GM23248 (cell line): ENCODE data around the gene COG5. TPM values are rescaled to one million over a fixed set of nuclear protein-coding genes. Genes with fewer than 3 reads are reported as not detected.

Source experiments
- DNase-seq: peaks from one replicate; pipeline ENCODE4 v3.0.0-alpha.2; 2015
- H2AFZ ChIP-seq: fragments of 200-600 bp; sonication (generic); 2 replicates; pipeline ENCODE4 v1.6.1; 2016; ENCODE audit warnings: antibody characterized with exemption
- H3F3A ChIP-seq: fragments of 200-600 bp; sonication (generic); 2 replicates; pipeline ENCODE4 v1.6.1; 2016; ENCODE audit warnings: mild to moderate bottlenecking, antibody characterized with exemption, mixed run types; ENCODE audit not compliant: insufficient read depth
- H3K27ac ChIP-seq: fragments of 200-600 bp; sonication (generic); 2 replicates; pipeline ENCODE4 v1.5.1; 2016; ENCODE audit warnings: mild to moderate bottlenecking
- H3K27me3 ChIP-seq: fragments of 200-600 bp; sonication (generic); replicated peaks from 2 replicates; pipeline ENCODE4 v1.6.1; 2016; ENCODE audit warnings: mild to moderate bottlenecking; ENCODE audit not compliant: insufficient read depth
- H3K36me3 ChIP-seq: fragments of 200-600 bp; sonication (generic); 2 replicates; pipeline ENCODE4 v1.6.1; 2016; ENCODE audit warnings: low read depth, mild to moderate bottlenecking
- H3K4me1 ChIP-seq: fragments of 200-600 bp; sonication (generic); 2 replicates; pipeline ENCODE4 v1.6.1; 2016; ENCODE audit warnings: mild to moderate bottlenecking; ENCODE audit not compliant: insufficient read depth
- H3K4me2 ChIP-seq: fragments of 200-600 bp; sonication (generic); one replicate; pipeline ENCODE4 v1.6.1; 2016; ENCODE audit warnings: mild to moderate bottlenecking; ENCODE audit not compliant: unreplicated experiment
- H3K4me3 ChIP-seq: fragments of 200-600 bp; sonication (generic); 2 replicates; pipeline ENCODE4 v1.5.1; 2016; ENCODE audit warnings: mild to moderate bottlenecking
- H3K79me2 ChIP-seq: fragments of 200-600 bp; sonication (generic); 2 replicates; pipeline ENCODE4 v1.6.1; 2016; ENCODE audit warnings: mild to moderate bottlenecking; ENCODE audit not compliant: insufficient read depth
- H3K9ac ChIP-seq: fragments of 200-600 bp; sonication (generic); 2 replicates; pipeline ENCODE4 v1.6.1; 2016; ENCODE audit warnings: mild to moderate bottlenecking
- H3K9me2 ChIP-seq: fragments of 200-600 bp; sonication (generic); 2 replicates; pipeline ENCODE4 v1.6.1; 2016; ENCODE audit warnings: mixed run types, mild to moderate bottlenecking, moderate library complexity; ENCODE audit not compliant: insufficient read depth
- H3K9me3 ChIP-seq: fragments of 200-600 bp; sonication (generic); one replicate; pipeline ENCODE4 v1.6.1; 2017; ENCODE audit warnings: low read depth
- H4K20me1 ChIP-seq: fragments of 200-600 bp; sonication (generic); 2 replicates; pipeline ENCODE4 v1.6.0; 2016; ENCODE audit not compliant: insufficient read depth
- EZH2 ChIP-seq: fragments of 200-600 bp; sonication (generic); IDR thresholded peaks from 2 replicates; pipeline ENCODE4 v1.6.1; 2018; ENCODE audit warnings: antibody characterized with exemption, mild to moderate bottlenecking; ENCODE audit not compliant: insufficient read depth, poor library complexity, severe bottlenecking
- EZH2phosphoT487 ChIP-seq: fragments of 200-600 bp; sonication (generic); IDR thresholded peaks from 2 replicates; pipeline ENCODE4 v1.6.1; 2018; ENCODE audit warnings: antibody characterized with exemption, moderate library complexity, mild to moderate bottlenecking, low read depth; ENCODE audit not compliant: insufficient read depth
- WGBS, 2 experiments: methylation state at CpG; one replicate each; pipeline ENCODE4 v1.1.6; 2015 to 2017; ENCODE audit warnings: low lambda C conversion rate in 2 of 2, low coverage in 1 of 2; ENCODE audit errors: missing lambda C conversion rate in 2 of 2; 5-methylcytosine and 5-hydroxymethylcytosine counted together
- in situ Hi-C: fragments of 300-500 bp; cut with MboI; formaldehyde crosslinking; loops from 2 replicates; pipeline ENCODE4 v1.15.0; 2020
- polyA plus RNA-seq: library from polyadenylated mRNA; unstranded; fragments of >200 nt; fragmentation: Nextera tagmentation; extraction: Ambion mirVana; gene quantifications from 2 replicates; pipeline ENCODE4 v1.2.1, GENCODE V29; 2016
- total RNA-seq: library from RNA; depleted of rRNA; stranded (reverse); fragments of >200 nt; shearing (Covaris generic); gene quantifications from 2 replicates; pipeline ENCODE4 v1.2.3, GENCODE V29; 2014

The COG5 gene
- total and polyA plus RNA-seq, 2 experiments from 2014 or later: 20.7 to 26.0 TPM

DNA sequence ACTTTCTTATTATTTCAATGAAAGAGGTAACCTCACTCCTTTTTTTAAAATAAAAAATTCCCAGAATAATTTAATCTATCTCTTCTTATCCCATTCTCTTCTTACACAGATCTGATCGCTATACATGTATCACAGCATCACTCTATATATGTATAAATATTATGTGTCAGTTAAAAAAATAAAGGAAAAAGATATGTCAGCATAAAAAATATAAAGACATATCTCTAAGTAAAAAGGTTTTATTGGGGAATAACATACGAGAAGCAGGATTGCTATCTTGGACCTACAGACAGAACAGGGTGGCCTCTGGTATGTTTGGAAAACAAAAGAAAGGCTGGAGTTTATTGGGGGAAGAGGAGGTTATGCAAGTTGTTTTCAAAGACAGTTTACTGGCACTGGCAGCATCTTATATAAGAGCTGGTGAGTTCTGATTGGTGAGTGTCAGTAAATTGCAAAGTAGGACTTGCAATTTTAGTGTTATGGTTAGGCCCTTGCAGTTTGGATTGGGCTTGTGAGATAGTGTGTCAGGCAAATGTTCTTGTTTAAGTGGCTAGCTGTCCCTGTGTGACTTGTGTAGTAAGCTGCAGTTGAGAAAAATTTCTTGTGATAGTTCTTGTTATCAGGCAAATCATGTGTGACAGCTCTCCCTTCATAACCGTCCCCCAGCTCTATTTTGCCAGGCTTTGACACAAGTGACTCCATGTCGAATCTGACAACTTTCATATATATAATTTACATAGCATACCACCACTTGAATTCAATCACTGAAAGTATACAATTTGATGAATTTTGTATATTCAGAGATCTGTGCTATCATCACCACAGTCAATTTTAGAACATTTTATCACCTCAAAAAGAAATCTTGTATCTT is 276.7 kb downstream of the COG5 start:
- Histone ChIP-seq H3K9ac (no peak overlapping the region), H3K9me2 (no peaks in the 10 kb centered on the region), H3K27ac (no peak overlapping the region), H2AFZ (no peak overlapping the region), H3F3A (no peaks in the 10 kb centered on the region), H3K79me2 (no peaks in the 10 kb centered on the region), H4K20me1 (no peaks in the 10 kb centered on the region), H3K4me3 (no peak overlapping the region), H3K9me3 (no peaks in the 10 kb centered on the region), H3K4me2 (no peak overlapping the region), H3K36me3 (no peaks in the 10 kb centered on the region), H3K4me1 (no peaks in the 10 kb centered on the region), H3K27me3 (no peaks in the 10 kb centered on the region)
- TF ChIP-seq EZH2phosphoT487: no peak
- TF ChIP-seq EZH2: no peak
- DNase-seq: no peak
- 72 to 80% methylated on average over 4 of the region's 4 CpGs for WGBS, 2 experiments
- in situ Hi-C loops: no loop called here

DNA sequence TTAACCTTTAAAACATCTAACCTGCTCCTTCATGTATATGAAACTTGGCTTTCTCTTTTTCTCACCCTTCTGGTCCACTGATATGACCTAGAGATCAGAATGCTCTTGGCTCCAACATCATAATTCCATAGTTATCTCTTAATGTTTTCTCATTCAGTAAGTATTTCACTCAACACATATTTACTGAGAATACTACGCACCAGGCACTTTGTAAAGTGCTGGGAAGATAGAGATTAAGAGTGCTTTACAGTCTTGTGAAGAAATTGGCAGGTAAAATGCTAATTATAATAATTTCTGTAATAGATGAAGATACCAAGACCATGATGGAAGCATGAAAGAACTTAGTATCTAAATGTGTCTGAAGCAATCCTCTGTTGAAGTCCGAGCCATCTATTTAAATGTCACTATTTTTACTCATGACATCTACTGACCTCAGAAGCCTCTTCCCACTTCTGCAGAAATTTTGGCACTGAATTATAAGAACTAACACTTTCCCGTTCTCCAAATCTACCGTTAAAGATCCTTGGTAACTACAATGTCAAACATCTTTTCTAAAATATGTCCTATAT is 278.7 kb downstream of the COG5 start:
- Histone ChIP-seq H3K4me2 (no peak overlapping the region), H3F3A (no peaks in the 10 kb centered on the region), H3K4me3 (no peak overlapping the region), H3K27ac (no peak overlapping the region), H3K9ac (no peak overlapping the region), H3K4me1 (no peaks in the 10 kb centered on the region), H2AFZ (no peak overlapping the region), H3K9me2 (no peaks in the 10 kb centered on the region), H3K36me3 (no peaks in the 10 kb centered on the region), H3K27me3 (no peaks in the 10 kb centered on the region), H3K79me2 (no peaks in the 10 kb centered on the region), H4K20me1 (no peaks in the 10 kb centered on the region), H3K9me3 (no peaks in the 10 kb centered on the region)
- no peak for DNase-seq
- TF ChIP-seq EZH2phosphoT487: no peak
- TF ChIP-seq EZH2: no peak
- 84 to 86% methylated on average over 4 of the region's 4 CpGs for WGBS, 2 experiments
- in situ Hi-C loops: no loop called here

DNA sequence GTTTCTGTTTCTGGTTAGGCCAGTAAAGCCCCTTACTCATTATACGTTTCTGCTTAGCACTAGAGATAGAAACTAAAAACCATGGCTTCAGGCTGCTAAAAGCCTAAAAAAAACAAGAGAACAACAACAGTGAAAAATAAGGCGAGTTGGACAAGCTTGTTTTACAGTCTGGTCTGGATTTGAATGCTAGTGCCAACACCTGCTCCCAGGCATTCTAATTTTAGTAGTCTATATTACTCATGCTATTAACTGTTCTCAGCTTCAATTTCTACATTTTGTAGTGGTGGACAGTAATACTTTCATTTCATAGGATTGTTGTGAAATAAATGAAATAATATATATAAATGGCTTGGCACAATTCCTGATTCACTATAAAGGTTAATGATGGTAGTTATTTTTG is 286.4 kb downstream of the COG5 start:
- no peak for TF ChIP-seq EZH2phosphoT487
- no peak for TF ChIP-seq EZH2
- no peak for DNase-seq
- 71 to 86% methylated on average over 2 of the region's 2 CpGs for WGBS, 2 experiments

DNA sequence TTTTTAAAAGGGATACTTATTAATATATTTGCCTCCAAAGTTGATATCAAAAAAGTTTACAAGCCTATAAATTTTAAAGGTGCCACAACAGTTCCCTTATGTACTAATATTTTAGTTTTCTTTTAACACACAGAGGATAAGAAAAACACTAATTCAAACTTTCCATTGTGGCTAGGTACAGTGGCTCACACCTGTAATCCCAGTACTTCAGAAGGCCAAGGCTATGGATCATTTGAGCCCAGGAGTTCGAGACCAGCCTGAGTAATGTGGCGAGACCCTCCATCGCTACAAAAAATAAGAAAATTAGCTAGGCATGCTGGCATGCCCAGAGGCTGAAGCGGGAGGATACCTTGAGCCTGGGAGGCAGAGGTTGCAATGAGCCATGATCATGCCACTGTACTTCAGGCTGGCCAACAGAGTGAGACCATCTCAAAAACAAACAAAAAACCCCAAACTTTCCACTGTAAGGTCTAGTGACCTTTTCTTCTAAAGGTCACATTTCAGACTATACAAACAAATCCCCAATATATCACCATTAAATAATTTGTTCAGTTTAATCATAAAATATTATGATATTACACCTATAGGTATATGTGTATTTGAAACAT is 287.4 kb downstream of the COG5 start:
- Histone ChIP-seq H2AFZ (no peak overlapping the region), H3K9me3 (no peaks in the 10 kb centered on the region), H3K36me3 (no peaks in the 10 kb centered on the region; the same call in 1 of the 2 replicates), H3K4me2 (no peak overlapping the region), H4K20me1 (no peaks in the 10 kb centered on the region), H3K9ac (no peak overlapping the region), H3F3A (no peaks in the 10 kb centered on the region), H3K27me3 (no peaks in the 10 kb centered on the region), H3K27ac (no peak overlapping the region), H3K9me2 (no peaks in the 10 kb centered on the region; the same call in 1 of the 2 replicates), H3K4me3 (no peak overlapping the region), H3K79me2 (no peaks in the 10 kb centered on the region), H3K4me1 (no peaks in the 10 kb centered on the region)
- TF ChIP-seq EZH2 (no peak), EZH2phosphoT487 (no peak)
- no peak for DNase-seq
- 99 to 100% methylated on average over 4 of the region's 4 CpGs for WGBS, 2 experiments
- in situ Hi-C loops: no loop called here

More for the DNA sequence above, 286.4 kb downstream of the COG5 start:
- H3K9ac ChIP-seq: no peak overlapping the region
- no peak overlapping the region for H3K4me2 ChIP-seq
- H3F3A ChIP-seq: no peaks in the 10 kb centered on the region
- no peaks in the 10 kb centered on the region; the same call in 1 of the 2 replicates for H3K36me3 ChIP-seq
- in situ Hi-C loops: no loop called here
- H3K27ac ChIP-seq: no peak overlapping the region
- H3K27me3 ChIP-seq: no peaks in the 10 kb centered on the region
- no peak overlapping the region for H2AFZ ChIP-seq
- H3K9me3 ChIP-seq: no peaks in the 10 kb centered on the region
- H4K20me1 ChIP-seq: no peaks in the 10 kb centered on the region
- H3K9me2 ChIP-seq: no peaks in the 10 kb centered on the region; the same call in 1 of the 2 replicates
- no peak overlapping the region for H3K4me3 ChIP-seq
- H3K79me2 ChIP-seq: no peaks in the 10 kb centered on the region
- H3K4me1 ChIP-seq: no peaks in the 10 kb centered on the region
